Astrocyte of the hippocampus (primary cell): ENCODE measurements around the gene SHROOM2.

Experiments used
- DNase-seq: peaks from one replicate; pipeline ENCODE4 v3.0.0; 2011; ENCODE audit warnings: low read depth, low spot score

Gene SHROOM2

DNA sequence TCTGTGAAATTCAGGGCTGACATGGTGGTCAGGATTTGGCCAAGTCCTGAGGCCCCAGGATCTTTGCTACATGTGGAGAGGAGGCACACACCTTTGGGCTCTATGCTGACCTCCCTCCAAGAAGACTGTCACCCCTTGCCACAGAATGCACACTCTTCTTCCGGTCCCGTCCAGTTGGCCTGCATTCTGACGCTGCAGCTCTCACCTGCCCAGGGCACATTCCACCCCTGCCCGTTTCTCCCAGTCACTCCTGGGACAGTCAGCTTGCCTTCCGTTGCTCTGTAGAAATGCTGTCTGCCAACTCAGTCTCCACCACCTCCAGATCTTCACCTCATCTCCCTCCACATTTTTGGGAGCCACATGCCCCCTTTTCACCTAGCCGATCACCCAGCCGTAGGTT lies 76.7 kb downstream of the SHROOM2 start:
- no peak for DNase-seq

DNA sequence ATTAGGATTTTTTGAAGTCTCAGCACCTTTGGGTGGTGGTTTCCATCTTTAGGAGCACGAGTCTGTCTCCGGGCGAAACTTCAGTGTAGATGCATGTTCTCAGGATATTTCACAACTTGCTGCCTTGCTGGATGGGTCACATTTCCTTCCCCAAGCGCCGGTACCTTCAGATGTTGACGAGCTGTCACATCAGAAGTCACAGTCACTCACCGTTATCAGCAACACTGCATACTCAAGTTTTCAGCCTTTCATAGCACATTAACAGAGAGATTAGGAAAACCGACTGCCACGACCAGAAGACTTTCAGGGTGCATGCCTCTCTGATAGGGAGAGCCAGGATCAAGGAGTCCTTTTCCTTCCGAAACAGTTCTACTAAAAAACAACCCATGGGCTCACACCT lies 77.8 kb downstream of the SHROOM2 start:
- DNase-seq, result no peak

DNA sequence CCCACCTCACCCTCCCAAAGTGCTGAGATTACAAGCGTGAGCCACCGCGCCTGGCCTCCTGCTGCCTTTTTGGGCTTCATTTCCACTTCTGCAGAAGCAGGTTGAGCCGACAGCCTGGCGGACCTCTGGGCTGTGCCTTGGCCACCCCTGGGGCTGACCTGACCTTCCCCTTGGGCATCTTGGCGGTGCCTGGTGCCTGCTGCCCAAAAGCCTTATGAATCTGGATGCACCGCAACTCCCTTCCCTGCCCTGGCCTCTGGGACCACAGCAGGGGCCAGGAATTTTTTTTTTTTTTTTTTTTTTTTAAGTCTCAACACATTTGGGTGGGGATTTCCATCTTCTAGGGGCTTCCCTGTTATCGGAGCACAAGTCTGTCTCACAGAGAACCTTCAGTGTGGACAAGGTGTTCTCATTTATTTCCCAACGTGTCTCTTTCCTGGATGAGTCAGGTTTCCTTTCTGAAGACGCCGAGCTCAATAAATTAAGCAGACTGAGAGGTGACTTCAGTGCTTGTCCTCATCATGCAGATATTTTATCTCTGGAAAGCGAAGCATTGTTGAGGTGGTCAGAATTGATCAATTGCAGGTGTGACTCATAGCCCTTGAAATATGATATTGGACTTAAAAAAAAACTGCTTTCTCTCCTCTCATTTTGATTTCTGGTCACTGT lies 79.7 kb downstream of the SHROOM2 start:
- DNase-seq, result no peak

DNA sequence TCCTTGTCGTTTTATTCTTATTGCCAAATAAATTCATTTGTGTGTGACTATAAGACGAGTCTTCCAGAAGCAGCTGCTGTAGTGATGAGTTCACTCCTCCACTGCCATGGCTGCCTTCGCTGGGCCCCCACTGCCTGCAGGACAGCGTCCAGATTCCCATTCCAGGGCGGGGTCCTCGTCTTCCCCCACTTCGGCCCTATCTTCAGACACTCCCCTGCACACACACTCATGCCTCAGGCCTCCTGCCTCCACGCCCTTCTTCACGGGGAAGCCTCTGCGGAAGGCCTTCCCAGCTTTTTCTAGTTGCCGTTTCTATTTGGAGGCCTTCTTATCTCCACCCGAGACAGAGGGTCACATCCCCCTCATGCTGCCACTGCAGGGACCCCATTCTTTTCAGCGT lies 80.4 kb downstream of the SHROOM2 start:
- no peak for DNase-seq

DNA sequence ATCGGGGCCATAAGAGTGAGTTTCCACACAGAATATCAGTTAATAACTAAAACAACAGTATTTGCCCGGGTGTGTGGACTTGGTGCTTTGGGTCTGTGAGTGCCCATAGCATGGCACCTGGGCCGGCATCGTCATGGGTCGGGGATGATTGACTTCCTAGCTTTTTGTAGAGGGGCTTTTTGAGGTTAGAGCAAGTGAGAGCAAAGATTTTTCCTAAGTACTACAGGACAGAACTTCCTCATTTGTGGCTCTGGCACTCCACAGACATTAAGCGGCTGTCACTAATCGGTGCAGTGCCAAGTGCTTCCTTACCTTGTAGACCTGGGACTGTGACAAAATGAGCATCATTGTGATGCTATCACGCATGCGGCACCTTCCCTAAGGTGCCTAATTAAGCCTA lies 81.0 kb downstream of the SHROOM2 start:
- DNase-seq, result no peak

DNA sequence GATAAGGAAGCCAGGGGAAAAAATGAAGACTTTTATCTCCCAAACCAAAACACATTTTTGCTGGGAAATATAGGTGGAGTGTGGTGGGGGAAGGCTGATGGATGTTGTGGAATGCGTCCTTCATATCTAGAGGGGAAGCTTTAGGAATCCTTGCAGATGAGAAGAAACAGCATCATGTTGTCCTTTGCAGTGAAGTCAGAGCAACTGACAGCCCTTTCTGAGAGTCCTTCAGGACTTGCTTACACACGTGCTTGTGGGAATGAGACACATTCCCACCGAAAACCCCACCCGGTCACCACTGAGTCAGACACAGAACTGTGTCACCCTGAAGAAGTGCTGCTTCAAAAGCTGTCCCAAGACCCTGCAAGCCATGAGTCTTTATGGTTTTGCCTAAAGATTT lies 81.5 kb downstream of the SHROOM2 start:
- DNase-seq, result peak; percentile 25

DNA sequence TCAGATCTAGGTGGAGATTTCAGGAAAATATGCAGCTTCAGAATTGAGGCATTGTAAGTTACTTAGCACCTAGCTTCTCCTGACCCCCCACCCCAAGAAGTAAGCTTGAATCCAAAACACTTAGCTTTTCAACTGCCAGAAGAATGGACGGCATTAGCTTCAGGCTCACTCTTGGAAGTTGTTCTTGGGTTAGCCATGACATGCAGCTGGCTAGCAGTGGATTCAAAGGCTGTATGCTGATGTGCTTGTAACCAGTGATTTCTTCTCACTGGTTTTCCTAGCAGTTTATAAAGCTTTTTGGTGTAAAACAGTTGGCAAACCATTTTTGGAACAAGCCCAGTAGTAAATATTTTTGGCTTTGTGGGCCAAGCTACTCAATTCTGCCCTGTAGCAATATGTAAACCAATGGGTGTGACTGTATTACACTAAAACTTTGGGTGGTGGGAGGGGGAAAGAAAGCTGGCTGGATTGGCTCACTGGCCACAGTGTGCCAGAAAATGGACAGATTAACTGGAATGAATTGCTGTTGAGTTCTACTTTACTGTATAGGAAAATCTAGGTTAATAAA lies 85.6 kb downstream of the SHROOM2 start:
- peak; percentile 42 for DNase-seq

DNA sequence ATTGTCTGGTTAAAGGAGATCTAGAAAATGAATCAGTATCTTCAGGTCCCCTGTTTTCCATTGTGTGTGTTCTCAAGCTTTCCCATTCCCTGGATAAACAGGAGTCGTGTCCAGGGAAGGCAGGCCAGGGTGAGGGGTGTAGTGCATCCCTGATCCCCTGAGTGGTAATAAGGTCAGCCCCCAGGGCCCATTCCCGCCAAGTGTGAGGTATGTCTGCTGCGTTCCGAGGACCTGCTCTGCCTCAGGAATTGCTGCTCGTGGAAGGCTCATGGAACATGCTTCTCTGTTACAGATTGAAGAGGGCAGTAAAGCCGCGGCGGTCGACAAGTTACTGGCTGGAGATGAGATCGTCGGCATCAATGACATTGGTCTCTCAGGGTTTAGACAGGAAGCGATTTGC lies 87.1 kb downstream of the SHROOM2 start:
- no peak for DNase-seq

DNA sequence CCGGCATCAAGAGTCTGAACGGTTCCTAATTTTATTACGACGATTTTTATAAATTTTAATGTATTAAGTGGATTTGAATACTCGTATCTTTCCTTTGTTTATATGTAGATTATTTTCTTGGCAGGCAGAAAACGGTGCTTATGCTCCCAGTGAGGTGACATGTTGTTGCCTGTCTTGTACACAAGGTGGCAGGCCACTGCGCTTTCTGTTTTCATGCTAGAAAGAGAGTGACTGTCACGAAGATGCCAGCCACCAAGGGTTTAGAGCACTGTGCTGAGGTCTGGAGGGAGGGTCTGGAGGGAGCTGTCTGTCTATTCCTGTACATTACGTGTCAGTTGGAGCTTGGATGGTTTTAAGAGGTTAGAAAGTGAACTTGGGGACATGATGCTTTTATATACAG lies 87.7 kb downstream of the SHROOM2 start:
- DNase-seq, result peak; percentile 32

DNA sequence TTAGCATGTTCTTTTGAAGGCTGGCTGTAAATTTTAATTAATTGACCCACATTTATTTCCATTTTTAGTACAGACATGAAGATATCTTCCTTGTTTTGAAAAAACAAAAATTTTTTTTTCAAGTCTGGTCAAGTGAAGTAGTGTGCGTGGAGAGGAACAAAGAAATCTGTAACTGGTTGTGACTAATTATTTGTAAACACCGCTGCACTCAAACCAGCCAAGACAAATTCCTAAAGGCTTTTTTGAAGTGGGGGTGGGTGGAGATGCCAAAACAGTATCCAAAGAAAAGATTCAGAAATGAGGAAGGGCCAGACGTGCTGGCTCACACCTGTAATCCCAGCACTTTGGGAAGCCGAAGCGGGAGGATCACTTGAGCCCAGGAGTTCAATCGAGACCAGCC lies 88.3 kb downstream of the SHROOM2 start:
- DNase-seq, result peak; percentile 23

DNA sequence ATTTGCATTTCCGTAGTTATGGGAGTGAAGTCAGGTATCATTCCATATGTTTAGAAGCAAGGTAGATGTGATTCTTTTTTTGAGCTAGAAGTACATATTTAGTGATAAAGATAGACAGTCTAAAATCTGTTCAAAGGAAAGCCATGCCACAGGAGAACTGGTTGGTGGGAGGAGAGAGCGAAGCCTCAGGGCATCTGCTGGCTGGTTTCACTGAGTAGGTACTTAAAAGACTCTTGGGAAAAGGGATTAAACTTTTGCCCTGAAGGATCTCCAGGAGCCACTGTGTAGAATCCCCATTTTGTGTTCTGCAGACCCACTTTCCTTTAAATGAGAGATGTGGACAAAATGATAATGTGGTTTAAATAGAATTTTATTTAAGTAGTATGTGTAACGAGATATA lies 89.6 kb downstream of the SHROOM2 start:
- DNase-seq, result no peak

DNA sequence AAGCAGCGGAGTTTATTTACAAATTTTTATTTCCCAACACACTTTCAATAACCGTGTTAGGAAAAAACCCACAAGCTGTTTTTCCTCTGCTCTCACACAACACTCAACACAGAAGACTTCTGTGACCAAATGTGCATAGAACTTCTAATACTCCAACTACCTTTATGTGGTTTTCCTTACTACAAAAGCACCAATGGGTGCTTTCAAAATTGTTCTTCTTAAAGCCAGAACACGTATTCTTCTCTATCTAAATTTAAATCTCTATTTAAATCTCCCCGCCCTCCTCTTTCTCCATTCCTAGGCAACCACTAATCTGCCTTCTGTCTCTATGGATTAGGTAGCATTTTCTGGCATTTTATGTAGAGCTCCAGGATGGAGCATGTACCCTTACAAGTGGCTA lies 90.0 kb downstream of the SHROOM2 start:
- no peak for DNase-seq

DNA sequence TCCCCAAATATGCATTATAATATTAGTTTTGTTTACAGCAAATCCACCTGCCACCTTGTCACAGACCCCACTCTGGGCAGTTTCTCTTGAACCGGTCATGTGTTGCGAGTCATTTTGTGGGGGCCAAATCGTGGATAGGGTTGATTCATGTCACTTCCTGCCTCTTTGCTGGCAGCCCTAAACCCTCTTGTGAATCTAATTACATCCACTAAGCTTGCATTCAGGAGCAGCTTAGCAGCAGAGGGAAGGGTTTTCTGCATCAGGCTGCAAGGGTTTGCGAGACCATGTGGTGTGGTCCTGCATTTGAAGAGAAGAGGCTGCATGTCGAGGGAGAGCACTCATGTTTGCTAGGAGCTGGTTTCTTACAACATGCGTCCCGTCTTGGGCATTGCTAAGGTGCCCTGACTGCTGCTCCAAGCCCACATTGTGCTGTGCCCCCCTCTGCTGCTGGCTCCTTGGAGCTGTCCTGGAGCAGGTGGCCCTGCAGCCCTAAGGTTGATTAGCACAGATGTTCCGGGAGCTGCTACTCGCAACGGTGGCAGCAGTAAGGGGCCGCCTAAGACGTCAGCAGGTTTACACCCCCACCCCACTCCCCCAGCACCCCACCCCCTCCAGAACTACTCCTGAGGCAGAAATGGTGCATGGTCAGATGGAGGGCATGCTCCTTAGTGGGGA lies 92.1 kb downstream of the SHROOM2 start:
- no peak for DNase-seq

DNA sequence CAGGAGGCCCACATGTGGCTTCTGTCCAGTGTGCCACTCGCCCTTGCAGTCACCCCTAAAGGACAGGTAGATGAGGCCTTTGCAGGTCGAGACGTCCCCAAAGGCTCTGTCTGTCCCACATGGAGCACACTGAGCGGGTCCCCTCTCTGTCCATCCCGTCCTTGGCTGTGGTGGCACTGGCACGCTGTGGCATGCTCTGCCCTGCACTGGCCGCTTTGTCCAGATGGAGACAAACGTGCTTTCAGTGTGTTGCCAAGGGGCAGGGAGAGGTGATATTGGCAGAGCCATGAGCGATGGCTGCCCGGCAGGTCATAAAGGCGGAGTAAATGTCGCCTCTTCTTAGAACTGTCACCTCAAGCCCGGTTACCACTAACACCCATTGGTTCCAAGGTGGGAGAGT lies 94.0 kb downstream of the SHROOM2 start:
- no peak for DNase-seq

DNA sequence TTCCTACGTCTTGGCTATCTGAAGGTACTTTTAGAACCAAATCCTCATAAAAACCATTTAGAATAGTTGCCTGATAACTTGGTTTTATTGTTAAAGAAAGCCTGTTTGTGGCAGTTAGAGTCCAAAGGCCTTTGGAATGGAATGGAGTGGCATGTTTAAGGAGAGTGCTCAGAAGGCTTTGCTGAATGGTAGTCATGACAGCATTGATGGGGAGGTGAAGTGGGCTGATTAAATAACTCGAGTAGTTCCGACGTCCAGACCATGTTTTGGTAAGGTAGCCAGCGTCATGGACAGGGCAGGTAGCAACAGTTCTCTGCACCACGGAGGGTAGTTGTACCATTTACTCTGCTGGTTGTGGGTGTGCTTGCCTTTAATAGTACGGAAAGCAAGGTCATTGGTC lies 94.6 kb downstream of the SHROOM2 start:
- no peak for DNase-seq

DNA sequence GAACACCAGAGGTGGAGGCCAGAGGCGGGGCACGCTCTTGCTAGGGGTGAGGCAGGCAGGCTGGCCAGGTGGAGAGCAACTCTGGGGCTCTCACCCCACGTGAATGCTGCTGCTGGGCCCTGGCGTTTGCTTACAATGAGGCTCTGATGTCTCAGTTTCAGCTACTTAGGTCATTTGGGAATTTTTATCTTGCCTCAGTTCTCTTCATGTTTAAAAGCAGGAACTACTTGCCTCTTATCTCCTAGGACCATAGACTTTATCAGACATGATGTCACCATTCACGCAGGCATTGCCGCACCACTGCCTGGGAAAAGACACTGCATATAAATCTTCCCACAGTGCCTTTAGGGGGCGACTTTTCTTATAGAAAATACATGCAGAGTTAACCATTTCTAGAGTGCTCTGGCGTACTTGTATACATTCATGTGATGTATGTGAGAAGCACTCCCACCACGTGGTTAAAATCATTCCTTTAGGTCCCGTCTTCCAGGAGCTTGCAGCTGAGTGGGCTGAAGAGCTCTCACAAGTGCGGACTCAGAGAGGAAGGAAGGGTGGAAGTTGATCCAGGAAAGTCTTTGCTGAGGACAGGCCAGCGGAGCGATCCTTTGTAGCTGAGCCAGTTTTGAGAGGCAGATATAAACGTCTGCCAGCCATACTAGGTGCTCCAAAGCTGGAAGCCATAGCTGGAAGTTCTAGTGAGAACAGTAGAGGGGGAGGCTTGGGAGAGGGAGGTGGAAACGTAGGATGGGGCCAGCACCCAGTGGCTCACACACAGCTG lies 96.6 kb downstream of the SHROOM2 start:
- no peak for DNase-seq

DNA sequence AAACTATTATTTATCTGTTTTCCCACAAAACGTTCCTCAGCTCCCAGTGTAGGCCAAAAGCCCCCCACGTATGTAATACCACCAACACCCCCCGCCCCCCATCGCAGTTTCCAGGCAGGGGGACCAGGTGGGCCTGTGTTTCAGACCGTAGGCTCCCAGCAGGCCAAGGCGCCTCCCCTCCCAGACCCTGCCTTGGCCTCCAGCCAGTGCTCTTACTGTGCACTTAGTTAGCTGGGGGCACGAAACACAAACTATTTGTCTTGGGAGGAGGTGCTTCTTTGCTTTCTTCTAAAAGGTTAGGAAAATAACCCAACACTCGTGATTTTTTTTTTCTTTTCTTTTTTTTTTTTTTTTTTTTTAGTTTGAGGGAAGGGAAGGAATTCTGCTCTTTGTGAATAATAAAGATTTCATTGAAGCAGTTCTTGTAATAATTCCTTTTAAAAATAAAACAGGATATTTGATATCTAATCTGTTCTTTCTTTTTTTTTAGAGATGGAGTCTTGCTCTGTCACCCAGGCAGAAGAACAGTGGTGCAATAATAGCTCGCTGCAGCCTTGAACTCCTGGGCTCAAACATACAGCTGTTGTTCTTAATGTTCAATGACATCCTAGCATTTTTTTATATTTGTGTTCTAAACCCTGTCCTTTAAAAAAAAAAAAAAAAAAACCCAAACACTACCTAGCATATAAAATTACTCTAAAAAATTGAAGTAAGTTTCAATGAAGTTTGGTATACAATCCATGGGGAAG lies 98.0 kb downstream of the SHROOM2 start:
- DNase-seq, result no peak

DNA sequence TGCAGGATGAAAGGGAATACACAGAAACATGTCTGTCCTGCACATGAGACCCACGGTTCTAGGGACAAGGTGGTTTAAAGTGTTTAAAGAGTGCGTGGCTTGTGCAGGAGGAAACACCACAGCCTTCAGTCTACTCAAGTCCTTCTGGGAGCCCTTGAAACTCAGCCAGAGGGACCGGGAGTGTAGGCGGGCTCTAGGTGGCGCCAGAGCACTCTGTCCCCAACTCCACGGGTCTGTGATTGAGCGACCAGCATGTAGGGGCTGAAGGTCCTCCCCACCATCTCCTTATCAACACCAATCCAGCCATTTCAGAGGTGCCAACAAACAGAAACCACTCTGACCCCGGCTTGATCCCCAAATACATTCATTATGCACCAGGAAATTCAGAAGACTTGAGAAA lies 98.9 kb downstream of the SHROOM2 start:
- peak; percentile 77 for DNase-seq

DNA sequence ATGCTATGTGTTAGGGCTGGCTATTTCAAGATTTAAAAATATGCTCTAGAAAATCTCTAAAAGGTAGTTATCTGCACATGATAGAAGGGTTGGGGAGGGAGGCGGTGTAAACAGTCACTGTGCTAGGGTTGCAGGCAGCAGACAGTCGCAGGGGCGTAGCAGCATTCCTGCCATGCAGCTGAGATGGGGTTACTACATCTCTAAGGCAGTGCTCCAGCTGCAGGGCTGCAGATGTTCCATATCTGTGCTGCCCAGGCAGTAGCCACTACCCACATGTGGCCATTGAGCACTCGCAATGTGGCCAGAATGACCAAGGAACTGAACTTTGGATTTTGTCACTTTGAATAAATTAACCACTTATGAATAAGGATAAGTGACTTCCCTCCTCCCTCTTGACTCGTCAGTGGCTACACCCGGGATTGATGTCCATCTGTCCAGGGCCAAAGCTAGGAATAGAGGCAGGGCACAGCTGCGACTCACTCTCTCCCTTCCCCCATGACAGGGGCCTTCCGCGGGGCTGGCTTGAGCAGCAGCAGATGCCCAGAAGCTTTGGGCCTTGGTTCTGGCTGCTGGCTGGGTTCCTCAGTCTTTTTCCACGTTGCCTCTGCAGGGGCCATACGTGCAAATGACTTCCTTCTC lies 101.5 kb downstream of the SHROOM2 start:
- DNase-seq, result no peak

DNA sequence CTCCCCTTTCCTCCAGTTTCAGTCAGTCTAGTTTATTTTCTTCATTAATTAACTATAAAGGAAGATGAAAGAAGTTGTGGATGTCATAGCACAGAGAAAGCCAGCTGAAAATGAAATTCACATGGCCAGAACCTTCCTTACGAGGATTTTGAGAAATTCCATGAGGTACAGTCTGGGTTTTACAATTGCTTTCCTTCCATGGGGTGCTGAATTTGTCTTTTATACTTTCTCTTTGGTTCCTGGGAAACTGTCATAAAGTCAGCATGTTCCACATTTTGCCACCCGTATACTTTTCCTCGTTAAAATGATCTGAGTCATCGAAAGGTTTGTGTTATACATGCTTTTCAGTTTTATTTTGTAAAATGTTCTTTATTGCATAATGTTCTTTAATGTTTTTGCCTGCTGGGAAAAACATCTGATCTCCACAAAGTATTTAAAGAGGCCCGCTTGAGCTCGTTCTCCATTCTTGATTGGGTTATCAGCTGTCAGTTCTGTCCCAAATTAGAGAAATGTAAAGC lies 102.8 kb downstream of the SHROOM2 start:
- no peak for DNase-seq

DNA sequence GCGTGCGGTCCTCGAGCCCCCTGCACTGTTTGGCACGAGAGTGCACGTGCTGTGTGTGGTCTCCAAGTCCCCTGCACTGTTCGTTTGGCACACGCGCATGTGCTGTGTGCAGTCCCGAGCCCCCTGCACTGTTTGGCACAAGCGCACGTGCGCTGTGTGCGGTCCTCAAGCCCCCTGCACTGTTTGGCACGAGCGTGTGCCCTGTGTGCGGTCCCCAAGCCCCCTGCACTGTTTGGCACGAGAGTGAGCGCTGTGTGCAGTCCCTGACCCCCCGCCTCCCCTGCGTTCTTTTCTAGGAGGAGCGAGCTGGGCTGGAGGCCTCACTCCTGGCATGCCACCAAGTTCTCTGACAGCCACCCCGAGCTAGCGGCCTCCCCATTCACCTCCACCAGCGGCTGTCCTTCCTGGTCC lies 104.5 kb downstream of the SHROOM2 start:
- no peak for DNase-seq
